NCI-H2227 (cell line): ENCODE data around the gene GPC1.
A peak's percentile ranks its signal among the peaks of the same experiment; 100 is the strongest.
"Not testable (repeated sequence)": the region's sequence is repeated elsewhere in the genome, so short reads cannot be mapped to it uniquely, and the experiment has no call there.

ENCODE experiments used
- DNase-seq: peaks from one replicate; lab custom pipeline; 2025; ENCODE audit not compliant: unreplicated experiment; lab: John Stamatoyannopoulos, UW

The GPC1 gene

GRCh38 chr2:240435457-240435947 lies at the start of gene GPC1:
TSS of gene GPC1 (plus strand) at chr2:240435663. CDS start at chr2:240435919, 256 bp downstream.
- peak; percentile 90 for DNase-seq

GRCh38 chr2:240386326-240386725 lies 49.1 kb upstream of the GPC1 start:
- no peak for DNase-seq

DNA sequence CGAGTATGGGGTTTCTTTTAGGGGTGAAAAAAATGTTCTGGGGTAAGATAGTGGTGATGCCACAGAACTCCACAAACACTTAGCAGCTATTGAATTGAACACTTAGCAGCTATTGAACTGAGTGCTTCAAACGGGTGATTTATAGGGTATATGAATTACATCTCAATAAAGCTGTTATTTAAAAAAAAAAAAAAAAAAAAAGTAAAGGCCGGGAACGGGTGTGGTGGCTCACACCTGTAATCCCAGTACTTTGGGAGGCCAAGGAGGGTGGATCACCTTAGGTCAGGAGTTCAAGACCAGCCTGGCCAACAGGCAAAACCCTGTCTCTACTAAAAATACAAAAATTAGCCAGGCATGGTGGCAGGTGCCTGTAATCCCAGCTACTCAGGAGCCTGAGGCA lies 48.7 kb upstream of the GPC1 start:
- not testable (repeated sequence) for DNase-seq

DNA sequence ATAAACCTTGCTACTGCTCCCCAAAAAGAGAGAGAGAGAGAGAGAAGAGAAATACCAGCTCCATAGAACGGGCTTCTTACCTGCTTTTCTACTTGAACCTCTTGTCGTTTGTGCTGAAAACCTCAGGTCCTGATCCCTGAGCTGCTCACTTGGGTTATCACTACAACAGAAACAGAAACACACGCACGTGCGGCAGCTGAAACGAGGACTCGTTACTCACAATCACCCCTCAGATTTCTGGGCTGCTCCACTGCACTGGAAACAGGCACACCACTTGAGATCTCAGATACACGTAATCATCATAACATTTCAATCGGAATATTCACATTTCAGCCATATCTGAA lies 48.2 kb upstream of the GPC1 start:
- DNase-seq, result no peak

GRCh38 chr2:240387669-240388358 lies 47.6 kb upstream of the GPC1 start:
- DNase-seq, result no peak

GRCh38 chr2:240388471-240389301 lies 46.8 kb upstream of the GPC1 start:
- DNase-seq, result no peak

DNA sequence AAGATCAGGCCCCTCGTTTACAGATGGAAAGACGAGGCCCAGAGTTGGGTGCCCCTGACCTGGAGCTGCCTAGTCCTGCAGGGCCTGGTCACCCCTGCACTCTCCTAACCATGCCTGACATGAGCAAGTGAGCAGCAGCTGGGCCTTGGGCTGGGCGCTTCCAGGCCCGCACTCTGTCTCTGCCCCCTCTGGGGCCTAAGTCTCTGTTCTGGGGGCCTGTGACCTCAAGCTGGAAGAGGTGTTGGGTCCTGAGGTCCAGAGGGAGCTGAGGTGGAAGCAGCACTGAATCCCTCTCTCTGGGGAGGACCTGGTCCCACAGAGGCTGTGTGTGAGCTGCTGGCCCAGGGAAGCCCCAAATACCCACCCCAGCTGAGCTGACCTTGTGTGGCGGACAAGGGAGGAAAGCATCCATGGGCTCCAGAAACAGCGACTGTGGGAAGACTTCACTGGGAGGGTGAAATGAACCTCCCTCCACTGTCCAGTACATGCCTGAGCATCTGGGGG lies 46.1 kb upstream of the GPC1 start:
- no peak for DNase-seq

- DNase-seq, result no peak
Measured at GRCh38 chr2:240390091-240391073, 45.1 kb upstream of the GPC1 start.

DNA sequence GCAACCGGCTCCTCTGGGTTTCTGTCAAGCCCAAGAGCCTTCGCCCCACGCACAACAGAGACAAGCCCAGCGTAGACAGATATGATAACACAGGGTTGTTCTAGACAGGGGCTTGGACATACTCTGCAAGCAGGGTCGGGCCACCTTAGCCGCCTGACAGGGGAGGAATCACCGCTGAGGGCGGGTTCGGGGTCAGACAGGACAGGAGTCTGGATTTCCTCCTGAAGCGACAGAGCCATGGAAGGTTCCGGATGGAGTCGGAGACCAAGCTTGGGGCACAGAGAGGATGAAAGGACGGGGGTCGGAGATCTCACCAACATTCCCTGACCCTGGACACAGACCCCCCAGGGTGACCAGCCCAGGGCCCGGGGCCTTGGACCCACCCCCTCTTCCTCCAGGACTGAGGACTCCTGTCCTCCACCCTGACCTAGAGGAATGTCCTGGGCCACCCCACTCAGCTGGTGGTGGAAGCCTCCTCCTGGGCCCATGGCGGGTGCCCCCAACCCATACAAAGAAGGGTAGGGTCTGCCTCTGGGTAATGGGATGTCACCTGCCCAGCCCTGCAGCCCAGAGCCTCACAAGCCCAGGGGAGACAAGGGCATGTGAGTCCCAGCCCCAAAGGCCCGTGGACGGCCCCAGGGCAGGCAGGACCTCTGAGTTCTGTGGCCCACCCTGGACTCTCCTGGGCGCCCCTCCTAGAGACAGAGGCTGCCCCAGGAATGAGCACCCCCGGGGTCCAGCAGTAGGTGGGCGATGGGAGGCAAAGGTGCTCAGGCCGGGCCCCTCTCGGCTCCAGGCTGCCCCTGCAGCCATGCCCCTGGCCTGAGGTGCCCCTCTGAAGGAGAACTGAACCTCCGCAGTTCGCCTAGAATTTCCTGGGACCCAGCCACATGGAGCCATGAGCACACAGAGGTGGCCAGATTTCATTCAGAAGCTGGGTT lies 44.1 kb upstream of the GPC1 start:
- DNase-seq, result no peak

DNA sequence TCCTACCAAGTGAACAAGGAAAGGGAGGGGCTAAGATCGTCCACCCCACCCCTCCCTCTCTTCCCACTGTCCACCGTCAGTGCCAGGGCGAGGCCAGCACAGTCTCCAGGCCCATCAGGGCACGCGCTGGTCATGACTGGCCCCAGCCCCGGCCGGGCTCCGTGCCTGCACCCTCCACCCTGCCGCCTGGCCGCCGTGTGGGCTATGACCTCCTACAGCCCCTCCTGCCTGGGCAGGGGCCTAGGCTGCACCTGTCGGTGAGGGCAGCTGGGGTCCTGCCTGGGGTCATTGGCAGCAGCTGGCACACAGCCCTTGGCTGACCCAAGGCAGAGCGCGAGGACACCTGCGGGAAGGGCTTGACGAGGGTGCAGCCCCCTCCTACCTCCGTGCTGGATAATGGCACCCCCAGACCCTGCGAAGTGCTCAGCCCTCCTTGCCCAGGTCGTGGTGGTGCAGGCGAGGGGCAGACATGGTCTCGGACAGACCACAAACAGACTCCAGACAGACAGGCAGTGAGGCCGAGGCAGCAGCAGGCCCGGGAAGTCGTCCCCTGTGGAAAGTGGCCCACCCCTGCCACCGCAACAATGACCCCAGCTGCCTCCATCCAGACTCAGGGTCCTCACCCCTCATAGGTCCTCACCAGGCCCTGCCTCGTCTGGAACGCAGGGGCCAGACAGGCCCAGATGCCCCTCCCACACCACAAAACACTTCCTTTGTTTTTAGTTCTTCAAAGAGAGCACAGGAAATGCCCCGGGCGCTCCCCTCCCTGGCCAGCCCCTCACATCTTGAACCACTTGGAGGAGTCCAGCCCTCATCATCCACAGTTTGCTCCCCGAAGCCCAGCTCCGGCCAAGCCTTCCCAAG lies 43.1 kb upstream of the GPC1 start:
- no peak for DNase-seq

GRCh38 chr2:240392948-240393830 lies 42.3 kb upstream of the GPC1 start:
- DNase-seq, result no peak

DNA sequence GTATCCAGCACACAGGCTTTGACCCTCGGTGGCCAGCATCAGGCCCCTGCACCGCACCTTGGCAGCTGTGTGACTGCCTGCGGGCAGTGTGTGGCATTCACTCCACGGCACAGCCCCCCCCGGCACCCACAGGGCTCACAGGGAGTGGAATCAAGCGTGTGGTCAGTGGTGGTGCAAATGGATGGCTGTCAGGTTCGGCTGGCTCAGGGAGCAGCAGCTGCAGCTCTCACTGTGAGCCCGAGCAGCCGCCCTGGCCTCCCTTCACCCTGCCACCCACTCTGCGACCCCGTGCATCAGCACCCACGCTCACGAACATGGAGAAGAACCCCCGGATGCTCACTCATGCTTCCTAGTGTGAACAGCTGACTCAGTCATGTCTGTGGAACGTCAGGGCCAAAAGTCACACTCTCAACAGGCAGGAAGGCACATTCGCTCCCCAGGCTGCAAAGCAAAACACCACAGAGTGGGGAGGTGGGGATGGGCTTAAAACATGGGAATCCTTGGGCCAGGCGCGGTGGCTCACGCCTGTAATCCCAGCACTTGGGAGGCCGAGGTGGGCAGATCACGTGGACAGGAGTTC lies 41.5 kb upstream of the GPC1 start:
- no peak for DNase-seq

DNA sequence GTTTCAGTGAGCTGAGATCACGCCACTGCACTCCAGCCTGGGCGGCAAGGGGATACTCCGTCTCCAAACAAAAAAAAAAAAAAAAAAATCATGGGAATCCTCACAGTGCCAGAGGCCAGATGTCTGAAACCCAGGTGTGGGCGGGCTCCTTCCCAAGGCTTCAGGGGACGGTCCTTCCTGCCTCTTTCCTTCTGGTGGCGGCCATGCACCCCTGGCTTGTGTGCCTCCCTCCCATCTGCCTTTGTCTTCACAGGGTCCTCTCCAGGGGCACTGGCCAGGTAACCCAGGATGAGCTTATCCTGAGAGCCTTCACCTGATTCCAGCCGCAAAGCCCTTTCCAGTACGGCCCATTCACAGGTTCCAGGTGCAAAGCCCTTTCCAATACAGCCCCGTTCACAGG lies 40.9 kb upstream of the GPC1 start:
- no peak for DNase-seq

DNA sequence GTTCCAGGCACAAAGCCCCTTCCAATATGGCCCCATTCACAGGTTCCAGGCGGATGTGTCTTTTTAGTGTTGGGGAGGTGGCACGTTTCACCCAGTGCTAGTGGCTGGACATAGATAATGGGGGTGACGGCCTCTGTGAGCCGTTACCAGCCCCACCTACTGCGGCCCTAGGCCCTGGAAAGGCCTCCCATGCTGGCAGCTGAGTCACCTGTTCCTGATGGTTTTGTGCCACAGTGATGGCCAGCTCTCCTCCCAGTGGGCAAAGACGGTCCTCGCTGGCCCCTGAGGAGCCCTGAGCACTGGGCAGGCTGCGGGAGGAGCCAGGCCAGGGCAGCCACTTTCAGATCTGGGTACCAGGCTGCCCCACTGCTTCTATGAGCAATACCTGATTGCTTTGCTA lies 40.0 kb upstream of the GPC1 start:
- no peak for DNase-seq

DNA sequence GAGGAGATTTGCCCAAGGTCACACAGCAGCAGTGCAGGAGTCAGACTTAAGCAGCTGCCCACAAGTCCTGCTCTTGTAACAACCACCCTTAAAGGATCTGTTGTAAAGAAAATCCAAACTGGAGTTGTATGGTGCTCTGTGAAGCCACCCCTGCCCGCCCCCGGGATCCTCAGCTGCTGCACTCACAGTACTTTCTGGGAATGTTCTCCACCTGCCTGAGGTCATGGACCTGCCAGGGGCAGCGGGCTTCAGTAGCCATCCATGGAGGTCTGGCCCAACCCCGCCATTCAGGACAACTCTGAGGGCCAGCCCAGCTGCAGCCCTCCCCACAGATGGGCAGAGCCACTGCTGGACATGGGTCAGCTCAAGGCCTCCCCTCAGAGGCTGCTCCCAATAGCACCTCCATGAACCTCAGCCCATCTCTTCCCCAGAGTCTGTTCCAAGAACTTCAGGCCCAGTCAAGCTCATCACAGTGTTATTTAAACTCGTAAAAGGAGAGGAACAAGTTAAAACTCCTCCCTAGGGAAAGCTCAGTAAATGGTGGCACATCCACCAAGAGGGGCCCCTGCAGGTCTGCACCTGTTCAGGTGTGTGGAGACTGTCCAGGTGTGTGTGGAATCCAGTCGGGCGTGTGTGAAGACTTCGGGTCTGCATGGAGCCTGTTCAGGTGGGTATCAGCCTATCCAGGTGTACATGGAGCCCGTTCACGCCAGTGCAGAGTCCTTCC lies 39.4 kb upstream of the GPC1 start:
- no peak for DNase-seq

DNA sequence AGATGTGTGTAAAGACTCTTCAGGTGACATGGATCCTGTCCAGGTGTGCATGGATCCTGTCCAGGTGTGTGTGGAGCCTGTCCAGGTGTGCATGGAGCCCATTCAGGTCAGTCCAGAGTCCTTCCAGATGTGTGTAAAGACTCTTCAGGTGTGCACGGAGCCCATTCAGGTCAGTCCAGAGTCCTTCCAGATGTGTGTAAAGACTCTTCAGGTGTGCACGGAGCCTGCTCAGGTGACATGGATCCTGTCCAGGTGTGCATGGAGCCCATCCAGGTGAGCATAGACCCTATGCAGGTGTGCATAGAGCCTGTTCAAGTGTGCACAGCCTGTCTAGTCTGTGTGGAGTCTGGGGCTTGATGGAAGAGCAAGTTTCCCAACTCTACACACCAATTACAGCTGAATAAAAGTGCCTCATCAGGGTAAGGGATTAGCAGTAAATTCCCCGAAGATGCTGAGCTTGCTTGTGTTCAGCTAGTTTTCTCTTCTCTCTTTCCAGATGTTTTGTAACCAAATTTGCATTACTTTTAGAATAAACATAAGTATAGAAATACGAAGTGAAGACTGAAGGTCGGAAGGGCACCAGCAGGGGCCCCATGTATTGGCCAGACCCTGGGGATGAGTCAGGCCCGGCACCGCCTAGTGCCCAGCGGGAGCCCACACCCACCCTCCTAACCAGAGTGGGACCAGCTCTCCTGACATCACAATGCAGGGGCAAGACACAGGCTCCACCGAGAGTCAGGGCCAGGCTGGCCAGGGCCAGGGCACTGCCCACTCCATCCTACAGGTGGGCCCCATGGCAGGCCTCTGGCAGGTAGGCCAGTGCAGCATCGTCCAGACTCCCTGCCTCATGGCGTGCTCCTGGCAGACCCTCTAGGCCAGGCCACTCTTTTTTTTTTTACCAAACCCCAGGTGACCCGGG lies 38.6 kb upstream of the GPC1 start:
- DNase-seq, result no peak
